ACC112 (cell line): Measurements from ENCODE around the gene HORMAD2.

Experiments
- H2AFZ ChIP-seq: fragments of 200-600 bp; sonication (generic); one replicate; pipeline ENCODE4 v1.6.0; 2017; ENCODE audit warnings: antibody characterized with exemption, low read length; ENCODE audit not compliant: unreplicated experiment
- H3K27ac ChIP-seq: fragments of 200-600 bp; sonication (generic); 2 replicates; pipeline ENCODE4 v1.5.1; 2014; ENCODE audit warnings: low read depth, mild to moderate bottlenecking, antibody characterized with exemption, low read length, moderate library complexity
- H3K27me3 ChIP-seq: fragments of 200-600 bp; sonication (generic); 2 replicates; pipeline ENCODE4 v1.6.1; 2014; ENCODE audit warnings: mild to moderate bottlenecking, antibody characterized with exemption, low read length, moderate library complexity, mixed read lengths; ENCODE audit not compliant: insufficient read depth
- H3K36me3 ChIP-seq: fragments of 200-600 bp; sonication (generic); 2 replicates; pipeline ENCODE4 v1.6.1; 2016; ENCODE audit warnings: mild to moderate bottlenecking, antibody characterized with exemption, low read length, moderate library complexity, mixed read lengths; ENCODE audit not compliant: insufficient read depth
- H3K4me1 ChIP-seq: fragments of 200-600 bp; sonication (generic); one replicate; pipeline ENCODE4 v1.6.1; 2016; ENCODE audit warnings: low read length, mixed read lengths; ENCODE audit not compliant: insufficient read depth, unreplicated experiment, control insufficient read depth
- H3K4me3 ChIP-seq: fragments of 200-600 bp; sonication (generic); 2 replicates; pipeline ENCODE4 v1.5.1; 2014; ENCODE audit warnings: mild to moderate bottlenecking, low read depth, low read length
- H3K79me2 ChIP-seq: fragments of 200-600 bp; sonication (generic); one replicate; pipeline ENCODE4 v1.6.0; 2016; ENCODE audit warnings: low read length; ENCODE audit not compliant: control insufficient read depth, unreplicated experiment, insufficient read depth

The HORMAD2 gene

DNA sequence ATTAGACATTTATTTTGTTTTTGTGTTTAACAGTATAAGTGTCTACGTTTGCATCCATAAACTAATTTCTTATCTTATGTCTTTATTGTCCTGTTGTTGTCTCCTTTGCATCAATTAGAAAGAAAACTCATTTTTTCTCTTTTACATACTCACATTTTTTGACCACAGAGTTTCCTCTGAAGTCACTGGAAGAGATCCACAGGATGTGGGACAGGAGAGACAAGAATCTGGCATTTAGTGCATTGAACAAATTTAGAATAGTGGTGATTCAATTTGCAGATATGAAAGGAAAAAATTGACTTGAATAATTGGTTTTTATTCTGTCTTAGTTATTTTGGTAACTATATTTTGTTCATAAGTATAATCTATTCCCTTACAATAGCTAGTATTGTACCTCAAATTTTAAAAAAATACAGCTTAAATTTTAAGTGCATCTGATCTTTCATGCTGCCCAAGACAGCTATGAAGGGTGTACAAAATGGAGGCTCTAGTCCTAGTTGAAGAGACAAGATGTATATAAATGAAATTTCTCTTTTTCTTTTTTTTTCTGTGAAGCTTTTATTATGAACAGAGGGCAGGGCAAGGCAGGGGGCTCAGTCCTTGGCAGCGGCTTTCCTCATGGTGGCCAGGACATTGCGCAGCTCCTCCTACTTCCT lies 24.4 kb downstream of the HORMAD2 start:
- Histone ChIP-seq H3K27ac (no peak overlapping the region), H2AFZ (no peak overlapping the region), H3K79me2 (no peaks in the 10 kb centered on the region), H3K4me3 (no peak overlapping the region), H3K4me1 (no peaks in the 10 kb centered on the region), H3K36me3 (no peaks in the 10 kb centered on the region), H3K27me3 (no peaks in the 10 kb centered on the region)

DNA sequence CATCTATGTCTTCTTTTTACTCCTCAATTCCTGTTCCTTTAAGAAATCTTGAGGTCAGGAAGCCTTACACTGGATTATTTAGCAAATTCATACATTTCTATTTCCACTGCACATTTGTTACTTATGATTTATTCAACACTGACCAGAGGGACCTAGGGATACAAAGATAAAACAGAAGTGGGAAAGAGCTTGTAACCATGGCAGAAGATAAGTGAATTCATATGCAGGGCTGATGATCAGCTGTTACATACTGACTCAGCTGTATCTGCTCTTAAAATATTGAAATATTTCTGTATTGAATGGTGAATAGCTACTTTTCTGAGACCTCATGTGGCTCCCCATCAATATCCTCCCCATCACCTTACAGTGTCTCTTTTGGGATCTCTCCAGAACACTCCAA lies 25.2 kb downstream of the HORMAD2 start:
- Histone ChIP-seq H3K4me1 (no peaks in the 10 kb centered on the region), H3K79me2 (no peaks in the 10 kb centered on the region)

DNA sequence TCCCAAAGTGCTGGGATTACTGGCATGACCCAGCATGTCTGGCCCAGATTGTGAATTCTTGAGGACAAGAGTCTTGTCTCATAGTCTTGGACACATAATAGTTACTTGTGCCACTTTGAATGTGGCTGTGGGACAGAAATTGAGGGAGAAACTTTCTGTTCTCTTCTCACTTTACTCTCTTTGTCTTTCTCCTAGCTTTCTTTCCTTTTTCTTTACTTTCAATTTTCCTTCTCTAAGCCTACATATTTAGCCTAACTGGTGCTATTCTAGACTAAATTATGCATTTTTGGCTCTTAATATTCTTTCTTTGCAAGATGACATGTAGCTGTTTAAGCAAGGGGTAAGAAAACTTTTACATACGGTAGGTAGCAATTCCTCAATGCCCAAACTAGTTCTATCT lies 33.2 kb downstream of the HORMAD2 start:
- Histone ChIP-seq H3K27me3 (no peaks in the 10 kb centered on the region), H3K79me2 (no peaks in the 10 kb centered on the region), H3K27ac (peak overlapping the region; percentile 0; the same call in 1 of the 2 replicates), H3K4me3 (no peak overlapping the region), H3K36me3 (no peaks in the 10 kb centered on the region), H3K4me1 (peaks cover 11% of the 10 kb centered on the region), H2AFZ (peak overlapping the region; percentile 47)

More for the DNA sequence above, 25.2 kb downstream of the HORMAD2 start:
- H2AFZ ChIP-seq, result no peak overlapping the region
- H3K4me3 ChIP-seq, result no peak overlapping the region
- H3K36me3 ChIP-seq, result no peaks in the 10 kb centered on the region
- H3K27ac ChIP-seq, result no peak overlapping the region
- H3K27me3 ChIP-seq, result no peaks in the 10 kb centered on the region

DNA sequence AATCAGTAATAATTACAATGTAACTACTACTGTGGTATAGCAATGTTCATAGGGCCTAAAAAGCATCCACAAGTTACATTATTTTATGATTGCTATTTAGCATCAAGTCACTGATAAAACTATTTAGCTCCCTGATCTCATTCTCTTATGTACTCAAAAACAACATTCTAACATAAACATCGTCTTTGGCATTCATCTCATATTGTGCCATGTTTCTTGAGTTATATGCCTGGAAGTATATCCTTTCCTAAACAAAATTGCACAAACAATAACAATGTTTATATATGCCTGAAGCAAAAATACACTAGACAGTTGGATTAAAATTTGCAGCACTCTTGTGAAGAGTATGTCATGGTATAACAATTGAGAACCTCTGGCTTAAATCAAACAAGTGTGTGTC lies 34.1 kb downstream of the HORMAD2 start:
- no peaks in the 10 kb centered on the region for H3K79me2 ChIP-seq
- H3K27ac ChIP-seq, result no peak overlapping the region

DNA sequence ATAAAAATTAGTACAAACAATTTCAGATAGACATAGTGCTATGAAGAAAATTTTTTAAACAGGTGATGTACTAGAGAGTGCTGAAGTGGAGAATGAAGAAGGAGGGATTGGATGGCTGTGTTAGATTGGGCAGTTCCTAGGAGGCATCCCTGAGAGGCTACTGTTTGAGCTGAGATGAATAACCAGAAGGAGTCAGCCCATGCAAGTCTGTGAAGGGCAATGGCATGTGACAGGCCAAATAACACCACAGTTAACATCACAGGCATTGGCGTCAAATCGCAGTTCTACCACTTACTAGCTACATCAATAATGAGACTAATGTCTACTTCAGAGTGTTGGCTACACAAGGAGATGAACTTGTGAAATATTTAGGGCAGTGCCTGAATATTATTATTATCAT lies 35.4 kb downstream of the HORMAD2 start:
- Histone ChIP-seq H3K27ac (peak overlapping the region; percentile 69), H3K27me3 (no peaks in the 10 kb centered on the region), H2AFZ (no peak overlapping the region)

More for the DNA sequence above, 34.1 kb downstream of the HORMAD2 start:
- no peak overlapping the region for H3K4me3 ChIP-seq
- H2AFZ ChIP-seq, result peak overlapping the region; percentile 3
- H3K36me3 ChIP-seq, result no peaks in the 10 kb centered on the region
- no peaks in the 10 kb centered on the region for H3K27me3 ChIP-seq
- peaks cover 11% of the 10 kb centered on the region for H3K4me1 ChIP-seq

DNA sequence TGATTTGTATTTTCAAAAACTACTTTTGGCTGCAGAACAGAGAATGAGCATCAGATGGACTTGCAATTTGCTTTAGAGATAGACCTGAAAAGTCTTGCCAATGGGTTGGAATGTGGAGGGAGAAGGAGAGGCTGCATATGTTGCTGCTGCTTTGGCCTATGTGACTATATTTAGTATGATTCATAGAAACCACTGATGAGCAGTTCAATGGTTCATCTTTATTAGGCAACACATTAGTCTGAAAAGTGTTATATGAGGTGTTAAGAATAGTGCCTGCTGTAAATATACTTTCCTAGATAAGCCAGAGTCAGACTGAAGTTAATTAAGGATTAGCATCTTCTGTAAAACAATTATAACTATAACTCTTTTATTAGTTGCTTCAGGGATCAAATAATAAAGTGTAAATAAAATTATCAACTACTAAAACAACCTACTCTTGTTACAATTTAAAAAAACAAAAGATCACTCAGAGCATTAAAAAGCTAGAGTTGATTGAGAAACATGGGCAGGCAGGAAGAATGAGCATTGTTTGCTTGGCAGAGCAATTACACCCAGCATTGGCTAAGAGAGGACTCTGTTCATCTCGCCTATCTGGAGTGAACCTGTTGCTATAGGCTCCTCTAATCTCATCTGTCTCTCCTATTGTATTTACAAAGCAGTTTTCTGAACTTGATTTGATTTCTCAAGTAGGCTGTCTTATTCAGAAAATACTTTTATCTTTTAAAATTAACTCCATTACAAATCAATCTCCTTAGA lies 36.3 kb downstream of the HORMAD2 start:
- no peak overlapping the region for H2AFZ ChIP-seq
- H3K4me3 ChIP-seq, result no peak overlapping the region
- no peaks in the 10 kb centered on the region for H3K79me2 ChIP-seq
- H3K4me1 ChIP-seq, result peaks cover 11% of the 10 kb centered on the region
- no peaks in the 10 kb centered on the region for H3K36me3 ChIP-seq
- H3K27ac ChIP-seq, result peak overlapping the region; percentile 69
- no peaks in the 10 kb centered on the region for H3K27me3 ChIP-seq

More for the DNA sequence above, 35.4 kb downstream of the HORMAD2 start:
- H3K4me3 ChIP-seq, result no peak overlapping the region
- no peaks in the 10 kb centered on the region for H3K36me3 ChIP-seq
- H3K79me2 ChIP-seq, result no peaks in the 10 kb centered on the region
- H3K4me1 ChIP-seq, result peaks cover 11% of the 10 kb centered on the region

DNA sequence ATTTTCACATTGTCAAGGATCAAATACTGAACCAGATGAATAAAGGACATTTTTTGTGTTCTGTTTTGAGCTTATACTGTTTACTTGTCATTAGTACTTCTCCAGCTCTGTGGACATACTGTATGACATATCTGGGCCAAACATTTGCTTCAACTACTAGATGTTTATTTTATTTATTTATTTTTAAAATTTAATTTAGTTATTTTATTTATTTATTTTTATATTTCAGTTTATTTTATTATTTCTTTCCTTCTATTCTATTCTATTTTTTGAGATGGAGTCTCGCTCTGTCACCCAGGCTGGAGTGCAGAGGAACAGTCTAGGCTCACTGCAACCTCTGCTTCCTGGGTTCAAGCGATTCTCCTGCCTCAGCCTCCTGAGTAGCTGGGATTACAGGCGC lies 37.0 kb downstream of the HORMAD2 start:
- Histone ChIP-seq H3K79me2 (no peaks in the 10 kb centered on the region), H3K27me3 (no peaks in the 10 kb centered on the region), H3K4me1 (peaks cover 11% of the 10 kb centered on the region), H3K27ac (peak overlapping the region; percentile 69; the same call in 1 of the 2 replicates), H3K36me3 (no peaks in the 10 kb centered on the region), H3K4me3 (no peak overlapping the region), H2AFZ (no peak overlapping the region)

DNA sequence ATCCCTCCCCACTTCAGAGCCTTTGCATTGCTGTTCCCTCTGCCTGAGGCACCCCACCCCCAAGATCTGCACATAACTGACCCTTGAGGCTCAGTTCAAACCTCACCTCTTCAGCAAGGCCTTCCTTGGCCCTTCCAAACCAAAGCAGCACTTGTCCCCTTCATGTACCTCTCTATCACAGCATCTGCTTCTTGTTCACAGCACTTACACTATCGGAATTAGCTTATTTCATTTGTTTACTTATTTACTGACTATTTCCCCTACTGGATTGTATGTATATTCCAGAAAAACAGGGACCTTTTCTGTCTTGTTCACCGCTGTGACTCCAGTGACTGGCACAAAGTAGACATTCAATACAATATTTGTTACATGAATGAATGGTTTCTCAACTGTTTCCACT lies 38.0 kb downstream of the HORMAD2 start:
- H3K4me1 ChIP-seq, result peaks cover 11% of the 10 kb centered on the region
- no peak overlapping the region for H2AFZ ChIP-seq
- H3K27ac ChIP-seq, result no peak overlapping the region
- no peaks in the 10 kb centered on the region for H3K36me3 ChIP-seq
- H3K79me2 ChIP-seq, result no peaks in the 10 kb centered on the region
- H3K27me3 ChIP-seq, result no peaks in the 10 kb centered on the region
- no peak overlapping the region for H3K4me3 ChIP-seq

DNA sequence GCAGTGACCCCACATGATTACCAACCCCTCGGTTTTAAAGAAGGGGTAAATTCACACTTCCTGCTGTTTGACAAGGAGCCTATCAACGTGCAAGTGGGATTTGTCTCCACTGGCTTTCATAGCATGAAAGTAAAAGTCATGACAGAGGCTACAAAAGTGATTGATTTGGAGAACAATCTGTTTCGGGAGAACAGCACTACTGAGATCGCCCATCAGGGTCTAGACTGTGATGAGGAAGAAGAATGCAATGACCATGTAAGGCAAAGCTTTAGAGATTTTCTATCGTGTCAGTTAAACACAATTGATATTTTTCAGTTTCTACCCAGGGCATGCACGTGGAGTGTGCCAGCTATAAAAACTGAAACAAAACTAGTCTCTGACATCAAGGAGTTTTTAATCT lies 41.7 kb downstream of the HORMAD2 start:
- no peak overlapping the region for H3K27ac ChIP-seq
- H3K79me2 ChIP-seq, result no peaks in the 10 kb centered on the region
- no peaks in the 10 kb centered on the region for H3K27me3 ChIP-seq
- H3K4me3 ChIP-seq, result no peak overlapping the region
- H3K36me3 ChIP-seq, result no peaks in the 10 kb centered on the region
- no peak overlapping the region for H2AFZ ChIP-seq
- no peaks in the 10 kb centered on the region for H3K4me1 ChIP-seq

DNA sequence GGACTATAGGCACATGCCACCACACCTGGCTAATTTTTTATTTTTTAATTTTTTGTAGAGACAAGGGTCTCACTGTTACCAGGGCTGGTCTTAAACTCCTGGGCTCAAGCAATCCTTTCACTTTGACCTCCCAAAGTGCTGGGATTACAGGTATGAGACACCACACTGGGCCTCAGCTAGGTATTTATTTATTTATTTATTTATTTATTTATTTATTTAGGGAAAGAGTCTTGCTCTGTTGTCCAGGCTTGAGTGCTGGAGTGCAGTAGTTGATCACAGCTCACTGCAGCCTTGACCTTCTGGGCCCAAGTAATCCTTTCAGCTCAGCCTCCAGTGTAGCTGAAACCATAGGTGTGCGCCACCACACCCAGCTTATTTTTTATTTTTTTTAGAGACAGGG lies 43.2 kb downstream of the HORMAD2 start:
- Histone ChIP-seq H3K36me3 (no peaks in the 10 kb centered on the region), H3K4me1 (no peaks in the 10 kb centered on the region), H3K4me3 (no peak overlapping the region), H3K27ac (no peak overlapping the region), H3K27me3 (no peaks in the 10 kb centered on the region), H2AFZ (no peak overlapping the region), H3K79me2 (no peaks in the 10 kb centered on the region)

DNA sequence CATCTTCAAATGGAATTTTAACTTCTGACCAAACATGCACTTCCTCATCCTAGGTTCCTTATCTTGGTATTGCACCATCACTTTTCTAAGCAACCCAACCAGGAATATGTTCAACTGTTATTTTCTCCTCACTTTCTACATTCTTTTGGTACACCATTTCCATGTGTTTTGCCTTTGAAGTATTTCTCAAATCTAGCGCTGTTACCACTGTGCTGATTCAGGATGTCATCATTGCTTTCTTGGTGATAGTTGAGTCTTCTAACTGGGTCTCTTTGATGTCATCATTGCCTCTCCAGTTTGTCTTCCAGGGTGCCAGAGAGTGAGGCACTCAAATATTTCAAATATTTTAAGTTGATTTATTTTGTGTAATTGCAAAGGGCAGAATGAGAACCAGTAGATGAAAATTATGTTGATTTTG lies 47.5 kb downstream of the HORMAD2 start:
- Histone ChIP-seq H3K36me3 (no peaks in the 10 kb centered on the region), H3K27me3 (no peaks in the 10 kb centered on the region), H3K4me3 (no peak overlapping the region), H2AFZ (peak overlapping the region; percentile 25), H3K79me2 (no peaks in the 10 kb centered on the region), H3K4me1 (peaks cover 5% of the 10 kb centered on the region), H3K27ac (peak overlapping the region; percentile 43)
